Fibroblast of skin of left quadriceps (primary cell): Measurements from ENCODE around the gene GLA.
A peak's percentile ranks its signal among the peaks of the same experiment; 100 is the strongest.

Experiments
- DNase-seq, 2 experiments: peaks; one replicate each; pipeline ENCODE4 v3.0.0-alpha.2; 2013; ENCODE audit warnings: low read depth in 2 of 2

Gene GLA

DNA sequence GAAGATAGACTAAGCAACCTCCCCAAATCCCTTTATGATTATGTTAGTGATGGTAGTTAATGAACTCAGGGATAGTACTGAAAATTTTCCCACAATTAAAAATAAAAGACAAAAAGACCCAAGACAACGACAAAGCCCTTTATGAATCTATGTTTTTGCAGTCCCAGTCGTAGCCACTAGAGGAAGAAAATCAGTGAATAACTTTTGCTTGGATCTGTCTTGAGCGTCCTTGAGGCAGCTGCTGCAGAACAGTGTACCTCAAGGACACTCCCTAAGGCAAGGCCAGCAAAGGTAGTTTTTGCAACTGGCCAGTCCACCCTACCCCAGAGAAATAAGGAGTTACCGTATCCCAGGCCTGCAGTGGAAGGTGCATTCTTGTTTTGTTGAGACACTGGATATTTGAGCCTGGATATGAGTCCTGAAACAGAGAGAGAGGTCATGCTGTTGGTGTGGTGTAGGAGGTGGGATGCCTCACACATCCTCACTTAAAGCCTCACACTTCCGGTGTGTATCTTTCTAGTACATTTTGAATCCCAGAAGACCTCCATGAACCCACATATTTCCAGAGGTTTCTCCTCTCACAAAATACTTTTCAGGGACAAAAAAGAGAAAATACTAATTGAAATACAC lies 50.4 kb downstream of the GLA start:
- DNase-seq: no peak

DNA sequence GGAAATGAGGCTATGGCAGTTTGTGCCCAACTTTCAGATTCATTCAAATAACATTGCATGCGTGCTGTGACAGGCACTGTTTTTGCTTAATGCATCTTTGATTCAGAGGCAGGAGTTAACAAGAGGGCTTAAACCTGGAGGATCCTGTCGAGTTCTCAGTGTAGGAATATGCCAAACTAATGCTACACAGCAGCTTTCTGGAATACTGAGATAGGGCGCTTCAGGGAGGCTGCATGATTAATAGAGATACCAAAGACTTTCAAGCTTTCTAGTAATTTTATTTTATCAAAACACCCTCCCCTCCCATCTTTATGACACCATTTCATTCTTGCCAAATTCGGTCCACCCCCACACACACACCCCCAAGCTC lies 58.5 kb downstream of the GLA start:
- DNase-seq: no peak

DNA sequence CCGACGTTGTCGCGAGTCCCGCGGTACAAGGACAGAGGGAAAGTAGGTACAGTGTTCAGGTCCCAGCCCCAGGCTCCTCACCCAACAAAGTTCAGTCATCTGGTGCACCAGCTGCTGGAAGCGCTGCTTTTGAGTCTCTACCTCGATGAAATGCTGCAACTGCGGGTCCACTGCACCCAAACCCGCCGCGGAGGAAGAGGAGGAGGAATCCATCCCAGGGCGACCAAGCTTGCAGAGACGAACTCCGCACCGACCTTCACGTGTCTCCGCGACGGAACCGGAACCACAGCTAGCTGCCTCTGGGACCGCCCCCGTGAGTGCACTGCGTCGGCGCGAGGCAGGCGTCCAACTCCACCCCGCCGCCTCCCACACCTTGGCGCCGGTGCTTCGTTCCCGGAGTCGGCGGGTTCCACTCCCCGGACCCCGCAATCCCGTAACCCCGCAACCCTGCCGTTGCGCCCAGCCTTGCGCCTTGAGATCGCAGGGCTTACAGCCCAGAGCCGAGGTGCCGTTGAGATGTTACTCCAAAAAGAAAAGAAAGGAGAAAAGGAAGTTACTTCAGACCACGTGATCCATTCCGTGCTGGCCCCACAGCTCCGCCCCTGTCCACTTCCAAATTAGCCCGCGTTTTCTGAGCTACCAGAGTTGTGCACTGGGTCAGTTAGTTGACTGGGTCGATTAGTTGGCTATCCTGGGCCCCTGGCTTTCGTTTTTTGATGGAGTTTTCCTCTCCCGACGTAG lies 59.1 kb downstream of the GLA start, which contains the start of gene TIMM8A:
Gene TIMM8A, minus strand, starts transcription at position 291 of the 741 bp plus-strand sequence. Its CDS starts 78 bp downstream, at position 213.
- peak; percentile 17 to 27 for DNase-seq

DNA sequence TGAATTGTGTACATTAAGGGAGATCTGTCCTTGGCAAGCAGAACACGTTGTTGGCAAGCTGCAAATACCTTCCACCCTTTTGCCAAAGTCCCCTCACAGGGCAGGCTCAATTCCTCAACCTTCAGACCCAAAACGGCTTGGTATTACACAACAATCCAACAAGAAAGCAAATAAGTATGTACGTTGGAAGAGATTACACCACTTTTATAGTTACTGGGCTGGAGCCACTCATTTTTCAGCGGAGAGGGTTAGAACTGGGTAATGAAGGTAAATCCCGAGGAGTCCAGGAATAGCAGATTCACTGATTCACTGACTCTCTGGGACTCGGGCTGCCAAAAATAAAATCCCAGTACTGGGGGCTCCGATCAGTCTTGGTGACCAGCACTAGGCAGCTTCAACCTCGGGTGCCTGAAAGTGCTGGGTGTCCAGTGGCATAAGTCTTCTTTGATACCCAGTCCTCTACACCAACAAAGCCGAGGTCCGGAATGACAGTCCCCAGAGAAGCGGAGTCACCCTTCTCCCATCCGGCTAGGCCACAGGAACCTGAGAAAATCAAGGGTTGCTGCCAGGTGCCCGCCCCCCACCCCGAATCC lies 59.8 kb downstream of the GLA start:
- no peak for DNase-seq
